Prostate gland (tissue), 2 donors: ENCODE results near the gene CCDC183.
"Not testable (repeated sequence)": the region's sequence is repeated elsewhere in the genome, so short reads cannot be mapped to it uniquely, and the experiment has no call there.

Experiments used
- CTCF ChIP-seq, 4 experiments: fragments of 200-600 bp in 2 of 4; fragments of 450-650 bp in 2 of 4; sonication (generic) in 2 of 4; IDR thresholded peaks; 1 replicate in 3 of 4; 2 replicates in 1 of 4; pipeline ENCODE4 v1.5.1; 2016 to 2019; ENCODE audit warnings: antibody characterized with exemption in 4 of 4, mild to moderate bottlenecking in 2 of 4, moderate library complexity in 2 of 4
- POLR2A ChIP-seq: fragments of 450-650 bp; IDR thresholded peaks from one replicate; pipeline ENCODE4 v1.6.1; 2016; ENCODE audit warnings: antibody characterized with exemption, mild to moderate bottlenecking

GRCh38 chr9:136755302-136756133 is 40.6 kb upstream of the CCDC183 start:
- not testable (repeated sequence) for TF ChIP-seq POLR2A; CTCF (IDR thresholded peaks at IDR 0.05)
